Hepatocyte (in vitro differentiated cells): Measurements from ENCODE around the gene ADGRG7. TPM values are rescaled to one million over a fixed set of nuclear protein-coding genes. Genes with fewer than 3 reads are reported as not detected.

ENCODE experiments used
- DNase-seq: peaks from one replicate; pipeline ENCODE4 v3.0.0-alpha.2; 2016; ENCODE audit warnings: low spot score
- H2AFZ ChIP-seq: fragments of 200-600 bp; sonication (generic); 2 replicates; pipeline ENCODE4 v1.6.0; 2016; ENCODE audit warnings: antibody characterized with exemption, mild to moderate bottlenecking
- H3K27ac ChIP-seq: fragments of 200-600 bp; sonication (generic); 2 replicates; pipeline ENCODE4 v1.5.1; 2016; ENCODE audit warnings: mild to moderate bottlenecking
- H3K27me3 ChIP-seq: fragments of 200-600 bp; sonication (generic); 2 replicates; pipeline ENCODE4 v1.6.1; 2016
- H3K36me3 ChIP-seq: fragments of 200-600 bp; sonication (generic); replicated peaks from 2 replicates; pipeline ENCODE4 v1.5.1; 2016; ENCODE audit warnings: low read depth; ENCODE audit not compliant: insufficient read depth
- H3K4me1 ChIP-seq: fragments of 200-600 bp; sonication (generic); 2 replicates; pipeline ENCODE4 v1.5.1; 2016; ENCODE audit warnings: mild to moderate bottlenecking, moderate library complexity; ENCODE audit not compliant: insufficient read depth
- H3K4me2 ChIP-seq: fragments of 200-600 bp; sonication (generic); 2 replicates; pipeline ENCODE4 v1.6.0; 2016
- H3K4me3 ChIP-seq: fragments of 200-600 bp; sonication (generic); 2 replicates; pipeline ENCODE4 v1.5.1; 2016; ENCODE audit warnings: mild to moderate bottlenecking
- H3K79me2 ChIP-seq: fragments of 200-600 bp; sonication (generic); 2 replicates; pipeline ENCODE4 v1.6.0; 2017; ENCODE audit warnings: mild to moderate bottlenecking
- H3K9me2 ChIP-seq: fragments of 200-600 bp; sonication (generic); replicated peaks from 2 replicates; pipeline ENCODE4 v1.6.0; 2017; ENCODE audit warnings: mild to moderate bottlenecking; ENCODE audit not compliant: insufficient read depth
- H3K9me3 ChIP-seq: fragments of 200-600 bp; sonication (generic); 2 replicates; pipeline ENCODE4 v1.5.1; 2016; ENCODE audit warnings: low read depth, mild to moderate bottlenecking
- H4K20me1 ChIP-seq: fragments of 200-600 bp; sonication (generic); 2 replicates; pipeline ENCODE4 v1.6.0; 2016; ENCODE audit warnings: mild to moderate bottlenecking; ENCODE audit not compliant: insufficient read depth, poor library complexity, severe bottlenecking
- EZH2 ChIP-seq: fragments of 200-600 bp; sonication (generic); IDR thresholded peaks from 2 replicates; pipeline ENCODE4 v1.6.1; 2016; ENCODE audit warnings: antibody characterized with exemption, mild to moderate bottlenecking, borderline replicate concordance
- EZH2phosphoT487 ChIP-seq: fragments of 200-600 bp; sonication (generic); IDR thresholded peaks from one replicate; pipeline ENCODE4 v1.6.1; 2018; ENCODE audit warnings: antibody characterized with exemption, mild to moderate bottlenecking, low read depth, moderate library complexity; ENCODE audit not compliant: unreplicated experiment, severe bottlenecking
- WGBS: methylation state at CpG from one replicate; pipeline ENCODE4 v1.1.6; 2016; ENCODE audit warnings: low lambda C conversion rate; ENCODE audit errors: missing lambda C conversion rate; 5-methylcytosine and 5-hydroxymethylcytosine counted together
- polyA plus RNA-seq: library from polyadenylated mRNA; unstranded; fragments of >200 nt; fragmentation: Nextera tagmentation; extraction: Ambion mirVana; gene quantifications from 2 replicates; pipeline ENCODE4 v1.2.1, GENCODE V29; 2016
- total RNA-seq: library from RNA; depleted of rRNA; stranded (reverse); fragments of >200 nt; gene quantifications from 2 replicates; pipeline ENCODE4 v1.2.3, GENCODE V29; 2014
- TF ChIP-seq, protein P1 (sequence below): fragments of 200-600 bp; sonication (generic); IDR thresholded peaks from 2 replicates; pipeline ENCODE4 v1.5.1; 2016; ENCODE audit warnings: antibody characterized with exemption, mild to moderate bottlenecking; ENCODE audit not compliant: poor library complexity

ADGRG7 gene
- total and polyA plus RNA-seq, 2 experiments from 2014 or later: 4.9 to 33.3 TPM

DNA sequence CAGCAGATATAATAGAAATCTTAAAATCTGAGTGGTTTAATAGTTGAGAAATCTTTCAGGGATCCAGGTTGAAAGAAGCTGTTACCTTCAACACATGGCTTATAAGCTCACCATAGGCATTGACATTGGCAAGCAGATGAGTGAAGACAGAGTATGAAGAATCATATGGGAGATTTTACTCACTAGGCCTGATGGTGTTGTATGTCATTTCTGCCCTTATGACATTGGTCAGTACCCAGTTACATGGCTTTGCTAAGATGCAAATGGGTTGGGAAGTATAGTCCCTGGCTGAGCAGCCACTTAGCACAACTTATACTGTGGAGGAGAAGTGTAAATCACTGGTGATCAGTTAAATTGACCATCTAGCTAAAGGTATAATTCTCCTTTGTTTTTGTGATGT, 105.8 kb downstream of the ADGRG7 start:
- Histone ChIP-seq H3K4me2 (no peak overlapping the region), H3K79me2 (peaks cover 100% of the 10 kb centered on the region), H4K20me1 (peaks cover 95% of the 10 kb centered on the region), H3K27ac (no peak overlapping the region), H3K9me2 (no peaks in the 10 kb centered on the region), H3K36me3 (no peaks in the 10 kb centered on the region), H3K27me3 (no peaks in the 10 kb centered on the region), H3K9me3 (no peaks in the 10 kb centered on the region), H3K4me3 (no peak overlapping the region), H2AFZ (no peak overlapping the region), H3K4me1 (peaks cover 13% of the 10 kb centered on the region)
- TF ChIP-seq EZH2phosphoT487 (no peak), EZH2 (no peak)
- TF ChIP-seq, protein P1, sequence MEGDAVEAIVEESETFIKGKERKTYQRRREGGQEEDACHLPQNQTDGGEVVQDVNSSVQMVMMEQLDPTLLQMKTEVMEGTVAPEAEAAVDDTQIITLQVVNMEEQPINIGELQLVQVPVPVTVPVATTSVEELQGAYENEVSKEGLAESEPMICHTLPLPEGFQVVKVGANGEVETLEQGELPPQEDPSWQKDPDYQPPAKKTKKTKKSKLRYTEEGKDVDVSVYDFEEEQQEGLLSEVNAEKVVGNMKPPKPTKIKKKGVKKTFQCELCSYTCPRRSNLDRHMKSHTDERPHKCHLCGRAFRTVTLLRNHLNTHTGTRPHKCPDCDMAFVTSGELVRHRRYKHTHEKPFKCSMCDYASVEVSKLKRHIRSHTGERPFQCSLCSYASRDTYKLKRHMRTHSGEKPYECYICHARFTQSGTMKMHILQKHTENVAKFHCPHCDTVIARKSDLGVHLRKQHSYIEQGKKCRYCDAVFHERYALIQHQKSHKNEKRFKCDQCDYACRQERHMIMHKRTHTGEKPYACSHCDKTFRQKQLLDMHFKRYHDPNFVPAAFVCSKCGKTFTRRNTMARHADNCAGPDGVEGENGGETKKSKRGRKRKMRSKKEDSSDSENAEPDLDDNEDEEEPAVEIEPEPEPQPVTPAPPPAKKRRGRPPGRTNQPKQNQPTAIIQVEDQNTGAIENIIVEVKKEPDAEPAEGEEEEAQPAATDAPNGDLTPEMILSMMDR: no peak
- DNase-seq: no peak

DNA sequence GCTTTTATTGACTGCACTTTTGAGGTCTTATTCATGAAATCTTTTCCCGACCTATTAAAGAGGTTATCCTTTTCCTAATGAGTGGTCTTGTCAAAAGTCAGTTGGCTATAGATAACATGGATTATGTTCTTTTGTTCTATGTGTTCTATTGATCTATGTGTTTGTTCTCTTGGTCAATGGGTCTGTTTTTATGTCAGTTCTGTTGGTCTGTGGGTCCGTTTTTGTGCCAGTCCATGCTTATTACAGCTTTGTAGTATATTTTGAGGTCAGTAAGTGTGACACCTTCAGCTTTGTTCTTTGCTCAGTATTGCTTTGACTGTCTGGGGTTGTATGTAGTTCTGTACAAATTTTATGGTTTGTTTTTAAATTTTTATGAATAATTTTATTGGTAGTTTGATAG, 107.7 kb downstream of the ADGRG7 start:
- WGBS: 75% methylated on average over 2 of the region's 2 CpGs
- H3K36me3 ChIP-seq: no peaks in the 10 kb centered on the region
- H3K9me2 ChIP-seq: no peaks in the 10 kb centered on the region
- H2AFZ ChIP-seq: no peak overlapping the region
- peaks cover 88% of the 10 kb centered on the region for H4K20me1 ChIP-seq
- H3K4me2 ChIP-seq: peak overlapping the region; percentile 46
- no peaks in the 10 kb centered on the region for H3K9me3 ChIP-seq
- peaks cover 1% of the 10 kb centered on the region for H3K4me1 ChIP-seq
- TF ChIP-seq, protein P1: no peak
- TF ChIP-seq EZH2 (no peak), EZH2phosphoT487 (no peak)
- H3K27ac ChIP-seq: no peak overlapping the region
- H3K27me3 ChIP-seq: no peaks in the 10 kb centered on the region
- DNase-seq: no peak
- H3K4me3 ChIP-seq: no peak overlapping the region
- peaks cover 100% of the 10 kb centered on the region for H3K79me2 ChIP-seq

DNA sequence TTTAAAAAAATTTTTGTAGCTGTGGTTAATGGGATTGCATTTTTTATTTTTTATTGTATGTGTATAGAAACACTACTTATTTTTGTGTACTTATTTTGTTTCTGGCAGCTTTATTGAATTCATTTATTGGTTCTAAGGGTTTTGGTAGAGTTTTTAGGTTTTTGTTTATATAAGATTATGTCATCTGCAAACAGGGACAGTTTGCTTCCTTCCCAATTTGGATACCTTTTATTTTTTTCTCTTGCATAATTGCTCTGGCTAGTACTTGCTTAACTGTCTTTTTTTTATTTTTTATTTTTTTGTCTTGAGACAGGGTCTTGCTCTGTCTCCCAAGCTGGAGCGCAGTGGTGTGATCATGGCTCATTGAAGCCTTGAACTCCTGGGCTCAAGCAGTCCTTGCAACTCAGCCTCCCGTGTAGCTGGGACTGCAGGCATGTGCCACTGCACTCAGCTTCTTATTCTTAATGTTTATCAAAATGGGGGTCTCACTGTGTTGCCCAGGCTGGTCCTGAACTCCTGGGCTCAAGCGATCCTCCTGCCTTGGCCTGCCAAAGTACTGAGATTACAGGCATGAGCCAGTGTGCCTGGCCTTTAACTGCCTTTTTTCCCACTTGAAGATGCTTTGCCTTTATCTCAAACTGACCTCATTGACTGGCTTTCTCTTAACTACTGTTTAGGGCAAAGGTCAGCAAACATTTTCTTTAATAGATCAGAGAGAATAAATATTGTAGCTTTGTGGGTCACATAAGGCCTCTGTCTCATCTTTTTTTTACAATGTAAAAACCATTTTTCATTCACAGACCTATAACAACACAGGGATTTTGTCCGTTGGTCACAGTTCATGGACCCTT, 108.5 kb downstream of the ADGRG7 start:
- Histone ChIP-seq H3K9me2 (no peaks in the 10 kb centered on the region), H3K27ac (no peak overlapping the region), H3K9me3 (no peaks in the 10 kb centered on the region), H3K36me3 (no peaks in the 10 kb centered on the region), H3K79me2 (peaks cover 100% of the 10 kb centered on the region), H3K4me3 (no peak overlapping the region), H3K27me3 (no peaks in the 10 kb centered on the region), H2AFZ (no peak overlapping the region), H3K4me1 (no peaks in the 10 kb centered on the region), H4K20me1 (peaks cover 80% of the 10 kb centered on the region), H3K4me2 (peak overlapping the region; percentile 46)
- no peak for DNase-seq
- 94% methylated on average over 4 of the region's 4 CpGs for WGBS
- TF ChIP-seq EZH2phosphoT487 (no peak), EZH2 (no peak)

DNA sequence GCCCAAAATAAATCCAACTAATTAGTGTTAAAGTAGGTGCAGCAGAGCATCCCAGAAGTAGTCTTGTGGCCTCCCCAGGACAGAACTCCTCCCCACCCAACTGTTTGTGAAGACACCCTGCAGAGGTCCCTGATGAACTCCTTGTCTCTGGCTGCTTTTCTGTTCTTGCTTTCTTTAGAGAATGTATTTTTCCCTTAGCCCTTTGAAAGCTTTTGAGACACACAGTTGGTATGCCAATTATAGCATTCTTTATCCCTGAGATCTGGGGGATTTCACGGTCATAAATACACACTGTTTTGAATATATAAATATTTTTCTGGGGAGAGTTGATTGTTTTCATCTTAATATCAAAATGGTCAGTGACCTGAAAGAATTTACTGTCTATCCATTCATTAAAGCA, 109.7 kb downstream of the ADGRG7 start:
- Histone ChIP-seq H3K9me3 (no peaks in the 10 kb centered on the region), H3K4me2 (no peak overlapping the region), H3K9me2 (no peaks in the 10 kb centered on the region), H3K4me3 (no peak overlapping the region), H3K27me3 (no peaks in the 10 kb centered on the region), H3K4me1 (no peaks in the 10 kb centered on the region), H2AFZ (no peak overlapping the region), H3K27ac (no peak overlapping the region), H3K79me2 (peaks cover 100% of the 10 kb centered on the region), H3K36me3 (no peaks in the 10 kb centered on the region), H4K20me1 (peaks cover 69% of the 10 kb centered on the region)
- no peak for TF ChIP-seq EZH2
- TF ChIP-seq, protein P1: no peak
- WGBS: 53% methylated on average over 1 of the region's 1 CpG
- no peak for DNase-seq
